ENCODE results near the gene IGSF5. TPM values are rescaled to one million over a fixed set of nuclear protein-coding genes. Genes with fewer than 3 reads are reported as not detected.

The IGSF5 gene
- total RNA-seq, 6 experiments from 2014 or later, result not detected

DNA sequence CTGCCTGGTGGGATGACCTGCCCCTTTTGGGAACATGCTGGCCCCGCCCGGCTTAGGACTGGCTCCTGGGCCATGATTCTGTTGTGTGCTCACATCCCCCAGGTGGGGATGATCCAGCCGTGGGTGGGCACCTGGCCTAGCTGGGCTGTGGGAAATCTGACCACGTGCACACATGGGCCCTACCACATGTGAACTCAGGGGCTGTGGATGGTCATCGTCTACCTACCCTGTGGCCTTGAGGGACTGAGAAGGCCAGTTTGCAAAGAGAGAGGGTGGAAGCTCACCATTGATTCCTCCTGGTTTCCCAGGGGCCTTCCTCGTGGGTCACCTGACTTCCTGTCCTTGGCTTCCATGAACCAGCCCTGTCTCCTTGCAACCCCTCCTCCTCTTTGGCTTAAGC lies 102.9 kb downstream of the IGSF5 start:
- no peak for DNase-seq
- TF ChIP-seq, protein P1, sequence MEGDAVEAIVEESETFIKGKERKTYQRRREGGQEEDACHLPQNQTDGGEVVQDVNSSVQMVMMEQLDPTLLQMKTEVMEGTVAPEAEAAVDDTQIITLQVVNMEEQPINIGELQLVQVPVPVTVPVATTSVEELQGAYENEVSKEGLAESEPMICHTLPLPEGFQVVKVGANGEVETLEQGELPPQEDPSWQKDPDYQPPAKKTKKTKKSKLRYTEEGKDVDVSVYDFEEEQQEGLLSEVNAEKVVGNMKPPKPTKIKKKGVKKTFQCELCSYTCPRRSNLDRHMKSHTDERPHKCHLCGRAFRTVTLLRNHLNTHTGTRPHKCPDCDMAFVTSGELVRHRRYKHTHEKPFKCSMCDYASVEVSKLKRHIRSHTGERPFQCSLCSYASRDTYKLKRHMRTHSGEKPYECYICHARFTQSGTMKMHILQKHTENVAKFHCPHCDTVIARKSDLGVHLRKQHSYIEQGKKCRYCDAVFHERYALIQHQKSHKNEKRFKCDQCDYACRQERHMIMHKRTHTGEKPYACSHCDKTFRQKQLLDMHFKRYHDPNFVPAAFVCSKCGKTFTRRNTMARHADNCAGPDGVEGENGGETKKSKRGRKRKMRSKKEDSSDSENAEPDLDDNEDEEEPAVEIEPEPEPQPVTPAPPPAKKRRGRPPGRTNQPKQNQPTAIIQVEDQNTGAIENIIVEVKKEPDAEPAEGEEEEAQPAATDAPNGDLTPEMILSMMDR (IDR thresholded peaks at IDR 0.05), result no peak
- Mint-ChIP-seq H3K36me3 (ENCODE audit: low read depth) (no peaks in the 10 kb centered on the region; the same call in 1 of the 2 replicates), H3K4me3 (no peak overlapping the region), H3K27ac (no peak overlapping the region), H3K9me3 (peaks cover 33% of the 10 kb centered on the region), H3K4me1 (ENCODE audit: low read depth) (peaks cover 23% of the 10 kb centered on the region; the same call in 1 of the 2 replicates), H3K27me3 (ENCODE audit: insufficient read depth) (peaks cover 2% of the 10 kb centered on the region)

DNA sequence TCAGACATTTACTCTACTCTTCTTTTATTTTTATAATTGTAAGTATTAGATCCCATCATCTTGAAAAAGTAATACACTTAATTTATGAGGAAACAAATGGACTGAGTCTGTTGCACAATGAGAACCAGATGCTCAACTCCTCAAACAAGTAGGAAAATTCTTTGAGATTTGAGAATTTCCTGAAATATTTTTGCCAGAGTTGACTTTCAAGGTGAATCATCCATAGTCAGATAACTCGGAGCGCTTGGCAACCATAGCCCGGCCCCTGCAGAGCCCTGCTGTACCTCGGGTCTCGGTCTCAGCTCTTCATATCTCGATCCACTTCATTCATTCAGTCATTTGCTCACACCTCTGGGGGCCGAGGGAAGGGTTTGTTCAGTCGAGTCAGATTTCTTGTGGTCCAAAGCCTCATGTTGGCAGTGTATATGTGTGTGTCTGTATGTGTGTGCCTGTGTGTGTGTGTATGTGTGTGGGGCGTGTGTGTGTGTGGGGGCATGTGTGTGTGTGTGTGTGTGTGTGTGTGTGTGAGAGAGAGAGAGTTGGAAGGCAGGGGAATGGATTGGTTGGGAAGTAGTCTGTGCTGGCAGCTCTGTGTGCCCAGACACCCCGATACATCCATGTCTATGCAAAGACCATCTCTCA lies 104.2 kb downstream of the IGSF5 start:
- TF ChIP-seq, protein P1 (IDR thresholded peaks at IDR 0.05), result no peak
- Mint-ChIP-seq H3K4me1 (ENCODE audit: low read depth) (peaks cover 23% of the 10 kb centered on the region; the same call in 1 of the 2 replicates), H3K36me3 (ENCODE audit: low read depth) (no peaks in the 10 kb centered on the region), H3K9me3 (peaks cover 35% of the 10 kb centered on the region), H3K27ac (no peak overlapping the region), H3K27me3 (ENCODE audit: insufficient read depth) (peaks cover 3% of the 10 kb centered on the region), H3K4me3 (no peak overlapping the region)
- DNase-seq, result peak; percentile 7

DNA sequence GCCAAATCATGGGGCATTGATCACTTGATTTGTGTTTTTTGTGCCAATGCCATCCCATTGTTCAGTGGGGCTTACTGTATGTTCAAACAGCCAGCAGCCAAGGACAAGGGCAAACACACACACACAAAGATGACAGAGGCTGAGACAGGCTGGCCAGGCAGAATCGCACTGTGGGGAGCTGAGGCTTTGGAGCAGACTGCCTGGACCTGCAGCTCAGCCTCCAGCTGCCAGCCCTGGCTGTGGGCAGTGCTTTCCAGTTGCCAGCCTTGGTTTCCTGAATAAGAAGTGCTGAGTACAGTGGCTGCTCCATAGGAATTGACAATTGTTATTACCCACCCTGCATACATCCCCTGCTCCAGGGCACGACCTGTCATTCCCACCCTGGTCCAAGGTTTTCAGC lies 105.3 kb downstream of the IGSF5 start:
- peaks cover 33% of the 10 kb centered on the region for H3K9me3 Mint-ChIP-seq
- no peak overlapping the region for H3K27ac Mint-ChIP-seq
- no peaks in the 10 kb centered on the region for H3K36me3 Mint-ChIP-seq (ENCODE audit: low read depth)
- H3K4me1 Mint-ChIP-seq (ENCODE audit: low read depth), result peaks cover 22% of the 10 kb centered on the region; the same call in 1 of the 2 replicates
- TF ChIP-seq, protein P1 (IDR thresholded peaks at IDR 0.05), result no peak
- DNase-seq, result no peak
- H3K4me3 Mint-ChIP-seq, result no peak overlapping the region
- H3K27me3 Mint-ChIP-seq (ENCODE audit: insufficient read depth), result peaks cover 3% of the 10 kb centered on the region

DNA sequence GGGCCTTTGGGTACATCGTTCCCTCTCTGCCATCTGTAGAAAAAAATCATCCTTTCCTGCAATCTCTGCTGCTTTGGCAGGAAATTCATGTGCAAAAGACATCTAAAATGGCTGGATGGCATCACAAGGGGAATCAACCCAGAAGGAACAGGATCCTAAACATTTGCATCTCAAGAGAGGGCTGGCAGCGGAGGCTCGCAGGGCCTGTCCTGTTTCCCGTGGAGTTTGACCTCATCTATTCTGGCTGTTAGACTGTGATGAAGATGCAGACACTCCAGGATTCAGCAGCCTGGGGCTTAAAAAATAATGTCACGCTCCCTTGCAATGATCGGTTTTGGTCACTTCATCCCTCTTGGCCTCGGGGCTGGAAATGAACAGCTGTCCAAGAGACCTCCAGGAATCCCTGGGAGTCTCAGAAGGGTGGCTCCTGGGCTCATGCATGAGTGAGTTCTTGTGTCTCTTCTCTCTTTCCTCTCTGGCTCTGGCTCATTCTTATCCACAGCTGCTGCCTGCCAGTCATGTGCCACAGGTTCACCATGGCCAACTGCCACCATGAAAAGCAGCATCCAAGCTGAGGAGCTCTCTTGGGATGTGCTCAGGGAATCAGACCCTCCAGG lies 106.1 kb downstream of the IGSF5 start:
- no peaks in the 10 kb centered on the region; the same call in 1 of the 2 replicates for H3K36me3 Mint-ChIP-seq (ENCODE audit: low read depth)
- TF ChIP-seq, protein P1 (IDR thresholded peaks at IDR 0.05), result no peak
- peaks cover 3% of the 10 kb centered on the region for H3K27me3 Mint-ChIP-seq (ENCODE audit: insufficient read depth)
- no peak overlapping the region for H3K4me3 Mint-ChIP-seq
- no peak for DNase-seq
- H3K27ac Mint-ChIP-seq, result no peak overlapping the region
- peaks cover 37% of the 10 kb centered on the region for H3K9me3 Mint-ChIP-seq
- peaks cover 14% of the 10 kb centered on the region; the same call in 1 of the 2 replicates for H3K4me1 Mint-ChIP-seq (ENCODE audit: low read depth)

Other genes with a start within 250 kb of the IGSF5 start
- gene B3GALT5, start 132.2 kb upstream of the IGSF5 start, total RNA-seq (2021; fragmentation: NEBNext Ultra II Directional; extraction: Animal tissue kit (Norgen Biotek cat#: 25700)), result under 1 TPM; 0.36 to 0.84 (median 0.68) TPM
- gene PCP4, start 122.3 kb downstream of the IGSF5 start, total RNA-seq (2021; fragmentation: NEBNext Ultra II Directional; extraction: Animal tissue kit (Norgen Biotek cat#: 25700)), result not detected